ENCODE results near the gene ZNF598. TPM values are rescaled to one million over a fixed set of nuclear protein-coding genes. Genes with fewer than 3 reads are reported as not detected.

The ZNF598 gene
- total and polyA plus RNA-seq, 4 experiments from 2014 or later: 3.1 to 49.8 (median 29.3) TPM

- peaks cover 18 to 47% (median 28%) of the 10 kb centered on the region in 4 donors for H3K4me1 Mint-ChIP-seq
- DNase-seq: no peak
- Histone ChIP-seq H3K4me1 (ENCODE audit: insufficient read depth, low read length) (peaks cover 43% of the 10 kb centered on the region), H3K36me3 (ENCODE audit: insufficient read depth, low read length) (peaks cover 32% of the 10 kb centered on the region), H3K4me3 (ENCODE audit: low read length in 2 of 2) (no peak overlapping the region), H3K27me3 (ENCODE audit: insufficient read depth, low read length) (no peaks in the 10 kb centered on the region), H3K27ac (ENCODE audit: low read depth, low read length) (no peak overlapping the region), H3K9me3 (ENCODE audit: control insufficient read depth in 1 of 2, low read length in 2 of 2) (no peaks in the 10 kb centered on the region)
- POLR2A ChIA-PET (ENCODE audit: partially characterized antibody): interaction anchor here (0.6 to 3.8 kb wide), 7 partner anchors 11 to 406 kb away, joined by 3 to 25 read pairs (median 5); partner anchors contain the start of genes NTHL1, RPS2, TBL3 and TRAF7
- H3K36me3 Mint-ChIP-seq: peaks cover 5 to 14% of the 10 kb centered on the region in 2 donors
- no peaks in the 10 kb centered on the region for H3K27me3 Mint-ChIP-seq
- CTCF ChIA-PET (ENCODE audit: partially characterized antibody): interaction anchor here (0.6 to 4.9 kb wide), 15 partner anchors 8 to 150 kb away, joined by 3 to 44 read pairs (median 6); partner anchors contain the start of genes GFER and TRAF7
- H3K27ac Mint-ChIP-seq: no peak overlapping the region
- intact Hi-C loops (cut with micrococcal nuclease): loop anchor here (5.0 kb wide), 1 partner anchor 42 kb away; the partner anchor contains the start of genes NTHL1 and TSC2
- peak overlapping the region in 1 of 8 donors; percentile 36 for H3K4me3 Mint-ChIP-seq
- H3K9me3 Mint-ChIP-seq: no peaks in the 10 kb centered on the region
These were observed 4.7 kb downstream of the ZNF598 start for GRCh38 chr16:2004795-2005517.

- no peaks in the 10 kb centered on the region for H3K9me3 ChIP-seq (ENCODE audit: control insufficient read depth in 1 of 2, low read length in 2 of 2)
- DNase-seq: peak; percentile 82 to 87 (median 83)
- H3K36me3 Mint-ChIP-seq: peaks cover 5 to 14% of the 10 kb centered on the region in 2 donors
- no peaks in the 10 kb centered on the region for H3K27me3 Mint-ChIP-seq
- H3K4me3 ChIP-seq (ENCODE audit: low read length in 2 of 2): no peak overlapping the region
- H3K27ac Mint-ChIP-seq: no peak overlapping the region
- POLR2A ChIA-PET (ENCODE audit: partially characterized antibody): interaction anchor here (0.9 to 3.8 kb wide), 8 partner anchors 10 to 177 kb away, joined by 3 to 25 read pairs (median 4); partner anchors contain the start of genes FAHD1, HAGH, NTHL1 and RPS2
- no peaks in the 10 kb centered on the region for H3K9me3 Mint-ChIP-seq
- peaks cover 40% of the 10 kb centered on the region for H3K4me1 ChIP-seq (ENCODE audit: insufficient read depth, low read length)
- H3K4me1 Mint-ChIP-seq: peaks cover 18 to 47% (median 27%) of the 10 kb centered on the region in 4 donors
- H3K27me3 ChIP-seq (ENCODE audit: insufficient read depth, low read length): no peaks in the 10 kb centered on the region
- CTCF ChIA-PET (ENCODE audit: partially characterized antibody): interaction anchor here (0.6 to 4.9 kb wide), 21 partner anchors 9 to 548 kb away, joined by 3 to 44 read pairs (median 6); partner anchors contain the start of genes GFER, RNF151 and TRAF7
- peak overlapping the region in 1 of 8 donors; percentile 17 for H3K4me3 Mint-ChIP-seq
- intact Hi-C loops (cut with micrococcal nuclease): no loop called here
- H3K27ac ChIP-seq (ENCODE audit: low read depth, low read length): no peak overlapping the region
- H3K36me3 ChIP-seq (ENCODE audit: insufficient read depth, low read length): peaks cover 34% of the 10 kb centered on the region
These were observed 5.6 kb downstream of the ZNF598 start for GRCh38 chr16:2003827-2004641.

- peaks cover 33% of the 10 kb centered on the region for H3K4me1 ChIP-seq (ENCODE audit: insufficient read depth, low read length)
- no peak overlapping the region for H3K4me3 Mint-ChIP-seq
- H3K27ac Mint-ChIP-seq: no peak overlapping the region
- H3K27ac ChIP-seq (ENCODE audit: low read depth, low read length): no peak overlapping the region
- no peaks in the 10 kb centered on the region for H3K9me3 Mint-ChIP-seq
- peaks cover 6 to 13% of the 10 kb centered on the region in 2 donors for H3K36me3 Mint-ChIP-seq
- ChIA-PET POLR2A (ENCODE audit: partially characterized antibody) (interaction anchor here (0.9 to 3.8 kb wide), 6 partner anchors 10 to 176 kb away, joined by 3 to 25 read pairs (median 5); partner anchors contain the start of genes FAHD1, HAGH, RPS2 and TBL3), CTCF (ENCODE audit: partially characterized antibody) (interaction anchor here (0.6 to 4.9 kb wide), 17 partner anchors 9 to 548 kb away, joined by 3 to 44 read pairs (median 7); partner anchors contain the start of genes GFER, RNF151 and TRAF7)
- no peaks in the 10 kb centered on the region for H3K9me3 ChIP-seq (ENCODE audit: control insufficient read depth in 1 of 2, low read length in 2 of 2)
- no peaks in the 10 kb centered on the region for H3K27me3 ChIP-seq (ENCODE audit: insufficient read depth, low read length)
- no peaks in the 10 kb centered on the region for H3K27me3 Mint-ChIP-seq
- H3K4me3 ChIP-seq (ENCODE audit: low read length in 2 of 2): no peak overlapping the region
- peaks cover 34% of the 10 kb centered on the region for H3K36me3 ChIP-seq (ENCODE audit: insufficient read depth, low read length)
- intact Hi-C loops (cut with micrococcal nuclease): no loop called here
- H3K4me1 Mint-ChIP-seq: peaks cover 13 to 41% (median 22%) of the 10 kb centered on the region in 4 donors
- DNase-seq: no peak
These were observed 6.3 kb downstream of the ZNF598 start for GRCh38 chr16:2003231-2003826.

- H3K4me3 Mint-ChIP-seq: no peak overlapping the region
- no peaks in the 10 kb centered on the region for H3K27me3 Mint-ChIP-seq
- Histone ChIP-seq H3K27ac (ENCODE audit: low read depth, low read length) (no peak overlapping the region), H3K4me1 (ENCODE audit: insufficient read depth, low read length) (peaks cover 26% of the 10 kb centered on the region), H3K4me3 (ENCODE audit: low read length in 2 of 2) (no peak overlapping the region), H3K36me3 (ENCODE audit: insufficient read depth, low read length) (peaks cover 34% of the 10 kb centered on the region), H3K9me3 (ENCODE audit: control insufficient read depth in 1 of 2, low read length in 2 of 2) (no peaks in the 10 kb centered on the region), H3K27me3 (ENCODE audit: insufficient read depth, low read length) (no peaks in the 10 kb centered on the region)
- POLR2A ChIA-PET (ENCODE audit: partially characterized antibody): interaction anchor here (1.4 to 3.8 kb wide), 3 partner anchors 9 to 152 kb away, joined by 3 to 25 read pairs (median 14); partner anchors contain the start of gene TRAF7
- no peak for DNase-seq
- no peaks in the 10 kb centered on the region for H3K9me3 Mint-ChIP-seq
- H3K36me3 Mint-ChIP-seq: peaks cover 11 to 17% of the 10 kb centered on the region in 2 donors
- H3K4me1 Mint-ChIP-seq: peaks cover 7 to 33% (median 16%) of the 10 kb centered on the region in 4 donors
- CTCF ChIA-PET (ENCODE audit: partially characterized antibody): interaction anchor here (1.0 to 4.9 kb wide), 12 partner anchors 8 to 152 kb away, joined by 3 to 44 read pairs (median 8); partner anchors contain the start of genes GFER, RNF151 and TRAF7
- intact Hi-C loops (cut with micrococcal nuclease): no loop called here
- H3K27ac Mint-ChIP-seq: peak overlapping the region in 1 of 7 donors; percentile 24
These were observed 7.0 kb downstream of the ZNF598 start for GRCh38 chr16:2002406-2003230.

- Histone ChIP-seq H3K27me3 (ENCODE audit: insufficient read depth, low read length) (no peaks in the 10 kb centered on the region), H3K4me3 (ENCODE audit: low read length in 2 of 2) (no peak overlapping the region), H3K4me1 (ENCODE audit: insufficient read depth, low read length) (peaks cover 17% of the 10 kb centered on the region), H3K27ac (ENCODE audit: low read depth, low read length) (no peak overlapping the region), H3K9me3 (ENCODE audit: control insufficient read depth in 1 of 2, low read length in 2 of 2) (no peaks in the 10 kb centered on the region), H3K36me3 (ENCODE audit: insufficient read depth, low read length) (peaks cover 38% of the 10 kb centered on the region)
- Mint-ChIP-seq H3K36me3 (peaks cover 14 to 20% of the 10 kb centered on the region in 2 donors), H3K9me3 (no peaks in the 10 kb centered on the region), H3K27me3 (no peaks in the 10 kb centered on the region), H3K4me1 (peaks cover 5 to 24% (median 9%) of the 10 kb centered on the region in 4 donors), H3K27ac (no peak overlapping the region), H3K4me3 (no peak overlapping the region)
- no peak for DNase-seq
- ChIA-PET CTCF (ENCODE audit: partially characterized antibody) (interaction anchor here (4.9 kb wide), 1 partner anchor 138 kb away, joined by 44 read pairs; no protein-coding TSS in a partner anchor), POLR2A (ENCODE audit: partially characterized antibody) (no interaction called here)
- intact Hi-C loops (cut with micrococcal nuclease): no loop called here
These were observed 7.9 kb downstream of the ZNF598 start for GRCh38 chr16:2001456-2002355.

Data from CD4-positive, alpha-beta memory T cell (primary cell).